GM21423 (cell line): Measurements from ENCODE around the gene TRPM7.
"Not testable (repeated sequence)": the region's sequence is repeated elsewhere in the genome, so short reads cannot be mapped to it uniquely, and the experiment has no call there.

ENCODE experiments used
- ATAC-seq: cut with Tn5 transposase; IDR thresholded peaks from one replicate; pipeline ENCODE4 v1.9.1; 2021; ENCODE audit warnings: mild to moderate bottlenecking, moderate library complexity; ENCODE audit not compliant: unreplicated experiment

The TRPM7 gene

GRCh38 chr15:50686469-50687301 lies at the start of gene TRPM7:
TRPM7 (minus strand) TSS chr15:50686797; CDS start chr15:50686533, 264 bp downstream.
- peak; percentile 84 for ATAC-seq

GRCh38 chr15:50735156-50735555 lies 48.6 kb upstream of the TRPM7 start:
- no peak for ATAC-seq

GRCh38 chr15:50726315-50726714 lies 39.7 kb upstream of the TRPM7 start:
- no peak for ATAC-seq

GRCh38 chr15:50718700-50719125 lies 32.1 kb upstream of the TRPM7 start:
- ATAC-seq = no peak

- ATAC-seq = no peak
These were observed 25.4 kb upstream of the TRPM7 start for GRCh38 chr15:50712018-50712417.

GRCh38 chr15:50710585-50710984 lies 24.0 kb upstream of the TRPM7 start:
- no peak for ATAC-seq

GRCh38 chr15:50707878-50708427 lies 21.4 kb upstream of the TRPM7 start:
- no peak for ATAC-seq

GRCh38 chr15:50702762-50703334 lies 16.3 kb upstream of the TRPM7 start:
- ATAC-seq = no peak

GRCh38 chr15:50698101-50698500 lies 11.5 kb upstream of the TRPM7 start:
- ATAC-seq = no peak

GRCh38 chr15:50697109-50697797 lies 10.7 kb upstream of the TRPM7 start:
- no peak for ATAC-seq

- ATAC-seq = not testable (repeated sequence)
These were observed 8.1 kb upstream of the TRPM7 start for GRCh38 chr15:50694634-50695165.

GRCh38 chr15:50687302-50687902 lies 805 bp upstream of the TRPM7 start:
- ATAC-seq = no peak

GRCh38 chr15:50685976-50686468 lies 575 bp downstream of the TRPM7 start:
- ATAC-seq = peak; percentile 56

- ATAC-seq = no peak
These were observed 1.2 kb downstream of the TRPM7 start for GRCh38 chr15:50685191-50685975.

GRCh38 chr15:50681467-50681866 lies 5.1 kb downstream of the TRPM7 start:
- ATAC-seq = no peak

GRCh38 chr15:50676799-50677483 lies 9.7 kb downstream of the TRPM7 start:
- no peak for ATAC-seq

- ATAC-seq = no peak
These were observed 11.0 kb downstream of the TRPM7 start for GRCh38 chr15:50675535-50676144.

GRCh38 chr15:50670115-50670514 lies 16.5 kb downstream of the TRPM7 start:
- no peak for ATAC-seq

- ATAC-seq = no peak
These were observed 17.0 kb downstream of the TRPM7 start for GRCh38 chr15:50669611-50670010.
